ENCODE measurements around the gene NDUFAF4.

DNA sequence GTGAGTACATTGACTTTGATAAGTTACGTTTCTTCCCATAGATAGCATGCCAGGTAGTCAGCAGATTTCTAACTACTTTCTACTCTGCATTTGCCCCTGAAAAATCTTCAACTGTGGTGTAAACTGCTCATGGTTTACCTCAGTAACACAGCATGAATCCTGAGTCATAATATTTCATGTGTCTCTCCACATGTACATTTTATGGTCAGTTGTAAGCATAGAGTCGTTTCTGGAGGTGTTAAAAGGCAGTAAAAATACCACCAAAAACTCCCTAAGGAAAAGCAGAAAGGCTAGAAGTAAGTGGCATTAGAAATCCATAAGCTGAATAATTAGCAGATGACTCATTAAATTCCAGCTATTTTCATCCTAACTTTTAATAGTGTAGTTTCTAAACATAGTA is 56.3 kb downstream of the NDUFAF4 start:
- no peak for TF ChIP-seq EZH2 (IDR thresholded peaks at IDR 0.05; ENCODE audit: borderline replicate concordance, low read depth, low read length, severe bottlenecking)
- no peak for TF ChIP-seq GATA2 (IDR thresholded peaks at IDR 0.05; ENCODE audit: insufficient read depth, insufficient read length, low read depth, low read length)
- TF ChIP-seq, protein P1, sequence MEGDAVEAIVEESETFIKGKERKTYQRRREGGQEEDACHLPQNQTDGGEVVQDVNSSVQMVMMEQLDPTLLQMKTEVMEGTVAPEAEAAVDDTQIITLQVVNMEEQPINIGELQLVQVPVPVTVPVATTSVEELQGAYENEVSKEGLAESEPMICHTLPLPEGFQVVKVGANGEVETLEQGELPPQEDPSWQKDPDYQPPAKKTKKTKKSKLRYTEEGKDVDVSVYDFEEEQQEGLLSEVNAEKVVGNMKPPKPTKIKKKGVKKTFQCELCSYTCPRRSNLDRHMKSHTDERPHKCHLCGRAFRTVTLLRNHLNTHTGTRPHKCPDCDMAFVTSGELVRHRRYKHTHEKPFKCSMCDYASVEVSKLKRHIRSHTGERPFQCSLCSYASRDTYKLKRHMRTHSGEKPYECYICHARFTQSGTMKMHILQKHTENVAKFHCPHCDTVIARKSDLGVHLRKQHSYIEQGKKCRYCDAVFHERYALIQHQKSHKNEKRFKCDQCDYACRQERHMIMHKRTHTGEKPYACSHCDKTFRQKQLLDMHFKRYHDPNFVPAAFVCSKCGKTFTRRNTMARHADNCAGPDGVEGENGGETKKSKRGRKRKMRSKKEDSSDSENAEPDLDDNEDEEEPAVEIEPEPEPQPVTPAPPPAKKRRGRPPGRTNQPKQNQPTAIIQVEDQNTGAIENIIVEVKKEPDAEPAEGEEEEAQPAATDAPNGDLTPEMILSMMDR (IDR thresholded peaks at IDR 0.05; ENCODE audit: extremely low read depth in 1 of 2, insufficient read depth in 1 of 2, low read depth in 1 of 2, low read length in 2 of 2): no peak
- no peak for TF ChIP-seq JUN (IDR thresholded peaks at IDR 0.05; ENCODE audit: borderline replicate concordance, insufficient read depth, insufficient read length, low read depth)

Data from endothelial cell of umbilical vein (primary cell).